Stimulated activated CD8-positive, alpha-beta memory T cell treated with anti-CD3 and anti-CD28 coated beads, Interleukin-7, amount 100 ng/mL, for 1 hour (primary cell): ENCODE measurements around the gene STRA8.
A peak's percentile ranks its signal among the peaks of the same experiment; 100 is the strongest.
"Not testable (repeated sequence)": the region's sequence is repeated elsewhere in the genome, so short reads cannot be mapped to it uniquely, and the experiment has no call there.

Experiments used
- DNase-seq, 2 donors: peaks; one replicate each; pipeline ENCODE4 v3.0.0-alpha.2; 2020; ENCODE audit warnings: low read depth in 2 of 2

STRA8 gene

GRCh38 chr7:135204876-135205275, 28.8 kb upstream of the STRA8 start:
- no peak for DNase-seq

- DNase-seq, result no peak
Measured at GRCh38 chr7:135205850-135206249, 27.8 kb upstream of the STRA8 start.

- DNase-seq, result no peak
Measured at GRCh38 chr7:135206941-135207391, 26.7 kb upstream of the STRA8 start.

GRCh38 chr7:135207406-135208101, 26.1 kb upstream of the STRA8 start:
- no peak for DNase-seq

- DNase-seq, result no peak
Measured at GRCh38 chr7:135208102-135208793, 25.4 kb upstream of the STRA8 start.

- DNase-seq, result no peak
Measured at GRCh38 chr7:135209225-135209834, 24.3 kb upstream of the STRA8 start.

- DNase-seq, result no peak
Measured at GRCh38 chr7:135210888-135211178, 22.8 kb upstream of the STRA8 start.

GRCh38 chr7:135211179-135211945, 22.3 kb upstream of the STRA8 start, which contains the start of gene WDR91:
Gene WDR91 (minus strand): TSS chr7:135211526. CDS start chr7:135211502, 24 bp downstream.
- peak; percentile 95 for DNase-seq

- not testable (repeated sequence) for DNase-seq
Measured at GRCh38 chr7:135211946-135212685, 21.5 kb upstream of the STRA8 start.

- DNase-seq, result no peak
Measured at GRCh38 chr7:135213831-135214230, 19.8 kb upstream of the STRA8 start.

- DNase-seq, result no peak
Measured at GRCh38 chr7:135215180-135215579, 18.5 kb upstream of the STRA8 start.

- DNase-seq, result no peak
Measured at GRCh38 chr7:135215698-135216097, 17.9 kb upstream of the STRA8 start.

GRCh38 chr7:135217645-135218509, 15.8 kb upstream of the STRA8 start:
- DNase-seq, result no peak

- DNase-seq, result no peak
Measured at GRCh38 chr7:135224027-135224426, 9.6 kb upstream of the STRA8 start.

GRCh38 chr7:135231686-135232085, 2.0 kb upstream of the STRA8 start:
- DNase-seq, result no peak

- no peak for DNase-seq
Measured at GRCh38 chr7:135232087-135232486, 1.6 kb upstream of the STRA8 start.

- DNase-seq, result no peak
Measured at GRCh38 chr7:135232720-135233119, 918 bp upstream of the STRA8 start.

GRCh38 chr7:135234095-135234494, 457 bp downstream of the STRA8 start:
- not testable (repeated sequence) for DNase-seq

GRCh38 chr7:135234727-135235126, 1.1 kb downstream of the STRA8 start:
- no peak for DNase-seq

- no peak for DNase-seq
Measured at GRCh38 chr7:135235841-135236240, 2.2 kb downstream of the STRA8 start.

GRCh38 chr7:135236727-135237126, 3.1 kb downstream of the STRA8 start:
- no peak for DNase-seq
